ENCODE results near the gene JAG2.

The JAG2 gene

GRCh38 chr14:105208738-105209075, 40.1 kb upstream of the JAG2 start:
- in situ Hi-C loops (cut with HindIII; ENCODE audit: low sequenced_read_pairs), result no loop called here
- no peak for DNase-seq (ENCODE audit: low read depth)
- no peak overlapping the region for H3K4me3 ChIP-seq (ENCODE audit: low read depth, low read length)
- TF ChIP-seq, protein P1, sequence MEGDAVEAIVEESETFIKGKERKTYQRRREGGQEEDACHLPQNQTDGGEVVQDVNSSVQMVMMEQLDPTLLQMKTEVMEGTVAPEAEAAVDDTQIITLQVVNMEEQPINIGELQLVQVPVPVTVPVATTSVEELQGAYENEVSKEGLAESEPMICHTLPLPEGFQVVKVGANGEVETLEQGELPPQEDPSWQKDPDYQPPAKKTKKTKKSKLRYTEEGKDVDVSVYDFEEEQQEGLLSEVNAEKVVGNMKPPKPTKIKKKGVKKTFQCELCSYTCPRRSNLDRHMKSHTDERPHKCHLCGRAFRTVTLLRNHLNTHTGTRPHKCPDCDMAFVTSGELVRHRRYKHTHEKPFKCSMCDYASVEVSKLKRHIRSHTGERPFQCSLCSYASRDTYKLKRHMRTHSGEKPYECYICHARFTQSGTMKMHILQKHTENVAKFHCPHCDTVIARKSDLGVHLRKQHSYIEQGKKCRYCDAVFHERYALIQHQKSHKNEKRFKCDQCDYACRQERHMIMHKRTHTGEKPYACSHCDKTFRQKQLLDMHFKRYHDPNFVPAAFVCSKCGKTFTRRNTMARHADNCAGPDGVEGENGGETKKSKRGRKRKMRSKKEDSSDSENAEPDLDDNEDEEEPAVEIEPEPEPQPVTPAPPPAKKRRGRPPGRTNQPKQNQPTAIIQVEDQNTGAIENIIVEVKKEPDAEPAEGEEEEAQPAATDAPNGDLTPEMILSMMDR (IDR thresholded peaks at IDR 0.05; ENCODE audit: low read depth, low read length, missing control alignments), result no peak

- DNase-seq (ENCODE audit: low read depth), result no peak
- in situ Hi-C loops (cut with HindIII; ENCODE audit: low sequenced_read_pairs), result no loop called here
- no peak overlapping the region for H3K4me3 ChIP-seq (ENCODE audit: low read depth, low read length)
- TF ChIP-seq, protein P1 (IDR thresholded peaks at IDR 0.05; ENCODE audit: low read depth, low read length, missing control alignments), result no peak
These were observed 39.6 kb upstream of the JAG2 start for GRCh38 chr14:105207996-105208737.

- TF ChIP-seq, protein P1 (IDR thresholded peaks at IDR 0.05; ENCODE audit: low read depth, low read length, missing control alignments), result no peak
- in situ Hi-C loops (cut with HindIII; ENCODE audit: low sequenced_read_pairs), result no loop called here
- no peak for DNase-seq (ENCODE audit: low read depth)
- H3K4me3 ChIP-seq (ENCODE audit: low read depth, low read length), result no peak overlapping the region
These were observed 38.9 kb upstream of the JAG2 start for GRCh38 chr14:105207460-105207901.

DNA sequence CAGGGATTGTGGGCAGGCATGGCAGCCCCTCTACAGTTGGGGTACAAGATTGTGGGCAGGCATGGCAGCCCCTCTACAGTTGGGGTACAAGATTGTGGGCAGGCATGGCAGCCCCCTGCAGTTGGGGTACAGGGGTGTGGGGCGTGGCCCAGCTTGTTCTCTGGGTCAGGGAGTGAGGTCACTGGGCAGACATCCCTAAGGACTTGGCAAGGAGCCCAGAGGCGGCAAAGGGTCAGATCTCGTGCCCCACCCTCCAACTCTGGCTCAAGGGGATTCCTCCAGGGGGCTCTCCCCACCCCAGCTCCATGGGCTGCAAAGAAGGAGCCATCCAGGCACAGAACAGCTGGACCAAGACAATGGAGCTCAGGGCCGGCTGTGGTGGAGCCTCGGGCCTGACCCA, 38.3 kb upstream of the JAG2 start:
- TF ChIP-seq, protein P1 (IDR thresholded peaks at IDR 0.05; ENCODE audit: low read depth, low read length, missing control alignments), result no peak
- in situ Hi-C loops (cut with HindIII; ENCODE audit: low sequenced_read_pairs), result no loop called here
- no peak overlapping the region for H3K4me3 ChIP-seq (ENCODE audit: low read depth, low read length)
- no peak for DNase-seq (ENCODE audit: low read depth)

- in situ Hi-C loops (cut with HindIII; ENCODE audit: low sequenced_read_pairs), result no loop called here
- TF ChIP-seq, protein P1 (IDR thresholded peaks at IDR 0.05; ENCODE audit: low read depth, low read length, missing control alignments), result no peak
- no peak overlapping the region for H3K4me3 ChIP-seq (ENCODE audit: low read depth, low read length)
- no peak for DNase-seq (ENCODE audit: low read depth)
These were observed 37.2 kb upstream of the JAG2 start for GRCh38 chr14:105205673-105206208.

DNA sequence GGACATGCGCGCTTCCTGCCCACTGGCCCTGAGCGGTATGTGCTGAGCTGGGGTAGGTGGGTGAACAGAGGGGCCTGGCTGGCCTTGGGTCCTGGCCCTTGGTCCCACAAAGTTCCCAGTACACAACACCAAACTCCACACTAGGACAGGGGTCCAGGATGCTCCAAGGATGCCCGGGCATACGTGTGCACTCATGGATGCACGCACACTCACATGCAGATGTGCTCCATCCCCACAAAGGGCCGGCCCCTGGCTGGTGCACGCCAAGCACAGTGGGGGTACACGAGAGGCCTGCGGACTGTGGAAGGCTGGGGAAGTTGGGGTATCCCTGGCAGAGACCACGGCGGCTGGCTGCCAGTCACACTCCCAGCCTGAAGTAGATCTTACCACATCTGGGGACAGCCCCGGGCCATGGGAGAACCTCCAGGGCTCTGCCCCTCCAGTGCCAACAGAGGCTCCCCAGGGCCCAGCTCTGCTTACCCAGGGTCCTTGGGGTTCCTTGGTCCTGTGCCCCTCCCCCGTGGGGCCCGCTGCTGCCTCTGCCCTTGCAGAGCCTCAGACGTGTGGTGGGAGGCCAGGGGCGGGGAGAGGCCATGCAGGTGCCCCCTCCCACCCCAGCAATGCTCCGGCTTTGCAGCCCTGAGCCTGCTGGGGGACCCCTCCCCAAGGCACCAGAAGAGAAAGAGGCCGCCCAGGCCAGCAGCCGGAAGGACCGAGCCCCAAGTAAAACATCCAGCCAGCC, 36.5 kb upstream of the JAG2 start:
- in situ Hi-C loops (cut with HindIII; ENCODE audit: low sequenced_read_pairs), result no loop called here
- TF ChIP-seq, protein P1 (IDR thresholded peaks at IDR 0.05; ENCODE audit: low read depth, low read length, missing control alignments), result no peak
- DNase-seq (ENCODE audit: low read depth), result no peak
- no peak overlapping the region for H3K4me3 ChIP-seq (ENCODE audit: low read depth, low read length)

Measured in astrocyte of the cerebellum (primary cell).